ENCODE data around the gene MACC1. TPM values are rescaled to one million over a fixed set of nuclear protein-coding genes. Genes with fewer than 3 reads are reported as not detected.
A peak's percentile ranks its signal among the peaks of the same experiment; 100 is the strongest.

Gene MACC1
- total and polyA plus RNA-seq, 8 donors, result 1.5 to 27.0 (median 9.6) TPM

DNA sequence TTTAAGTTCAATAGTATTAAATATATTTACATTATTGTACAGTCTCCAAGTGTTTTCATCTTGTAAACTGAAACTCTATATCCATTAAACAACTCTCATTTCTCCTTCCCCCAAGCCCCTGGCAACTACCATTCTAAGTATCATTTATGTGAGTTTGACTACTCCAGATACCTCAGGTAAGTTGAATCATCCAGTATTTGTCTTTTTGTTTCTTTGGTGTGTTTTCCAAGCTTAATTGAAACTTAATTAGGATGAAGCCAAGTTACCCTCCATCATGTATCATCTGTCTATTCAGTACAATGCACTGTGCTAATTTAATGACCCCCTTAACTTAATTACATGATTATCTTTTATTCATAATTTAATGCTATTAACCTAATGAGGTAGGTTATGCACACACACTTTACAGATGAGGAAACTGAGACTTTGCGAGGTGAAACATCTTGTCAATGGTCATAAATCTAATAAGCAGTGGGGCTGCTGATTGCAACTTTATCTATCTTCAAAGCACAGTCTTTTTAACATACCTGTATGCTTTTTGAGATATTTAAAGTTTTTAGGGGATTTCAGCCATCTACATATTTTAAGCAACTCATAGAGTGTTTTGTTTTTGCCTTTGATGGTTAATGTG lies 663 bp downstream of the MACC1 start:
- Histone ChIP-seq H3K4me3 (peak overlapping the region; percentile 3 to 46 (median 29)), H3K27me3 (no peaks in the 10 kb centered on the region), H3K36me3 (no peaks in the 10 kb centered on the region), H3K9me3 (no peaks in the 10 kb centered on the region), H3K27ac (peak overlapping the region; percentile 44 to 92 (median 78)), H3K4me1 (peaks cover 22 to 51% (median 38%) of the 10 kb centered on the region in 3 donors)
- TF ChIP-seq, protein P1, sequence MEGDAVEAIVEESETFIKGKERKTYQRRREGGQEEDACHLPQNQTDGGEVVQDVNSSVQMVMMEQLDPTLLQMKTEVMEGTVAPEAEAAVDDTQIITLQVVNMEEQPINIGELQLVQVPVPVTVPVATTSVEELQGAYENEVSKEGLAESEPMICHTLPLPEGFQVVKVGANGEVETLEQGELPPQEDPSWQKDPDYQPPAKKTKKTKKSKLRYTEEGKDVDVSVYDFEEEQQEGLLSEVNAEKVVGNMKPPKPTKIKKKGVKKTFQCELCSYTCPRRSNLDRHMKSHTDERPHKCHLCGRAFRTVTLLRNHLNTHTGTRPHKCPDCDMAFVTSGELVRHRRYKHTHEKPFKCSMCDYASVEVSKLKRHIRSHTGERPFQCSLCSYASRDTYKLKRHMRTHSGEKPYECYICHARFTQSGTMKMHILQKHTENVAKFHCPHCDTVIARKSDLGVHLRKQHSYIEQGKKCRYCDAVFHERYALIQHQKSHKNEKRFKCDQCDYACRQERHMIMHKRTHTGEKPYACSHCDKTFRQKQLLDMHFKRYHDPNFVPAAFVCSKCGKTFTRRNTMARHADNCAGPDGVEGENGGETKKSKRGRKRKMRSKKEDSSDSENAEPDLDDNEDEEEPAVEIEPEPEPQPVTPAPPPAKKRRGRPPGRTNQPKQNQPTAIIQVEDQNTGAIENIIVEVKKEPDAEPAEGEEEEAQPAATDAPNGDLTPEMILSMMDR (IDR thresholded peaks at IDR 0.05), result no peak
- intact Hi-C loops (cut with DNase I), result no loop called here
- ATAC-seq, result no peak
- no peak for DNase-seq
- WGBS, 2 donors, result 49 to 59% methylated on average over 1 of the region's 1 CpG
- FAIRE-seq, result no peak

- no peaks in the 10 kb centered on the region for H3K9me3 ChIP-seq
- H3K27ac ChIP-seq, result peak overlapping the region in 1 of 4 donors; percentile 85
- FAIRE-seq (no peak), DNase-seq (no peak), ATAC-seq (no peak)
- intact Hi-C loops (cut with DNase I), result no loop called here
- H3K36me3 ChIP-seq, result no peaks in the 10 kb centered on the region
- peak overlapping the region in 2 of 4 donors; percentile 42 to 46 for H3K4me3 ChIP-seq
- H3K4me1 ChIP-seq, result peaks cover 15 to 39% (median 24%) of the 10 kb centered on the region in 3 donors
- no peaks in the 10 kb centered on the region for H3K27me3 ChIP-seq
- 82 to 90% methylated on average over 3 of the region's 3 CpGs for WGBS, 2 donors
- TF ChIP-seq, protein P1 (IDR thresholded peaks at IDR 0.05), result no peak
Measured at GRCh38 chr7:20214921-20215669, 2.1 kb downstream of the MACC1 start.

DNA sequence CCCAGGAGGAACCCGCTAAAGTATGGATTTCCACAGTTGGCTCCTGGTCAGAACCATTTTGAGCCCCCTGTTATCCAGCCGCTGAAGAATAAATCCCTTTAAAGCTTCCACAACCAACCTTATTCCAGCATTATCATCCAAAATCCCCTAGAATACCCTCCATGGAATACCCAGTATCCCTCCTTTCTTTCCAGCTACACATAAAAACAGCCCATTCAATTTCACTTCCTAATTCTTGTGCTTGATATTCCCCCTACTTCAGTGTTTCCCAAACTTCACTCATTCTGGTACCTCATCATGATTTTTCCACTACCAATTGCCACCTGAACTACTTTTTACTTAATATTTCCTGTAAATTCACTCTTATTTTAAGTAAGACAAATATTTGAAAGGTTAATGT lies 3.1 kb downstream of the MACC1 start:
- TF ChIP-seq, protein P1 (IDR thresholded peaks at IDR 0.05), result no peak
- DNase-seq, result no peak
- H3K27ac ChIP-seq, result no peak overlapping the region
- intact Hi-C loops (cut with DNase I), result no loop called here
- no peak for ATAC-seq
- no peaks in the 10 kb centered on the region for H3K9me3 ChIP-seq
- WGBS, 2 donors, result 96% methylated on average over 2 of the region's 2 CpGs
- FAIRE-seq, result no peak
- H3K4me1 ChIP-seq, result peaks cover 11 to 32% (median 18%) of the 10 kb centered on the region in 3 donors
- H3K36me3 ChIP-seq, result no peaks in the 10 kb centered on the region
- no peaks in the 10 kb centered on the region for H3K27me3 ChIP-seq
- H3K4me3 ChIP-seq, result no peak overlapping the region

DNA sequence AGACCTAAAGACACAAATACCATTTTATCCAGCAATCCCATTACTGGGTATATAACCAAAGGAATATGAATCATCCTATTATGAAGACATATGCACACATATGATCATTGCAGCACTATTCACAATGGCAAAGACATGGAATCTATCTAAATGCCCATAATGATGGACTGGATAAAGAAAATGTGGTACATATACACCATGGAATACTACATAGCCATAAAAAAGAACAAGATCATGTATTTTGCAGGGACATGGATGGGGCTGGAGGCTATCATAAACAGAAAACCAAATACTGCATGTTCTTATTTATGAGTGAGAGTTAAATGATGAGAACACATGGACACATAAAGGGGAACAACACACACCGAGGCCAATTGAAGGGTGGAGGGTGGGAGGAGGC lies 3.8 kb downstream of the MACC1 start:
- ATAC-seq, result no peak
- Histone ChIP-seq H3K27me3 (no peaks in the 10 kb centered on the region), H3K4me1 (peaks cover 4 to 24% (median 10%) of the 10 kb centered on the region in 3 donors), H3K4me3 (no peak overlapping the region), H3K9me3 (no peaks in the 10 kb centered on the region), H3K36me3 (no peaks in the 10 kb centered on the region), H3K27ac (no peak overlapping the region)
- intact Hi-C loops (cut with DNase I), result no loop called here
- FAIRE-seq, result no peak
- no peak for DNase-seq
- 97 to 98% methylated on average over 1 of the region's 1 CpG for WGBS, 2 donors
- TF ChIP-seq, protein P1 (IDR thresholded peaks at IDR 0.05), result no peak

GRCh38 chr7:20211376-20211775 lies 5.8 kb downstream of the MACC1 start:
- no peaks in the 10 kb centered on the region for H3K36me3 ChIP-seq
- H3K4me1 ChIP-seq, result peaks cover 0 to 17% (median 8%) of the 10 kb centered on the region in 3 donors
- 38 to 48% methylated on average over 3 of the region's 3 CpGs for WGBS, 2 donors
- H3K27me3 ChIP-seq, result no peaks in the 10 kb centered on the region
- no peaks in the 10 kb centered on the region for H3K9me3 ChIP-seq
- ATAC-seq, result no peak
- H3K4me3 ChIP-seq, result no peak overlapping the region
- intact Hi-C loops (cut with DNase I), result no loop called here
- no peak for DNase-seq
- no peak overlapping the region for H3K27ac ChIP-seq
- TF ChIP-seq, protein P1 (IDR thresholded peaks at IDR 0.05), result no peak
- no peak for FAIRE-seq

All from pancreas (tissue), 10 donors.